ENCODE data around the gene S100A14.
"Not testable (repeated sequence)": the region's sequence is repeated elsewhere in the genome, so short reads cannot be mapped to it uniquely, and the experiment has no call there.

S100A14 gene

GRCh38 chr1:153577624-153578051 is 38.5 kb downstream of the S100A14 start:
- H3K27ac ChIP-seq (ENCODE audit: insufficient read depth, low read depth, low read length, poor library complexity, severe bottlenecking) = no peak overlapping the region
- H3K9me3 ChIP-seq (ENCODE audit: control insufficient read depth, low read length) = no peaks in the 10 kb centered on the region
- H3K4me1 ChIP-seq (ENCODE audit: control insufficient read depth, insufficient read depth, low read length) = peaks cover 16% of the 10 kb centered on the region
- no peak overlapping the region for H3K4me3 ChIP-seq (ENCODE audit: insufficient read depth, low read depth, low read length)
- WGBS, 2 experiments = 72 to 79% methylated on average over 9 of the region's 9 CpGs
- H3K36me3 ChIP-seq (ENCODE audit: control insufficient read depth, insufficient read depth, low read length) = no peaks in the 10 kb centered on the region
- H3K27me3 ChIP-seq (ENCODE audit: control insufficient read depth, insufficient read depth, low read length, poor library complexity, severe bottlenecking) = no peaks in the 10 kb centered on the region

GRCh38 chr1:153577138-153577537 is 39.0 kb downstream of the S100A14 start:
- no peak overlapping the region for H3K27ac ChIP-seq (ENCODE audit: insufficient read depth, low read depth, low read length, poor library complexity, severe bottlenecking)
- H3K4me3 ChIP-seq (ENCODE audit: insufficient read depth, low read depth, low read length) = no peak overlapping the region
- no peaks in the 10 kb centered on the region for H3K9me3 ChIP-seq (ENCODE audit: control insufficient read depth, low read length)
- WGBS, 2 experiments = 79 to 87% methylated on average over 4 of the region's 4 CpGs
- H3K4me1 ChIP-seq (ENCODE audit: control insufficient read depth, insufficient read depth, low read length) = peaks cover 16% of the 10 kb centered on the region
- H3K27me3 ChIP-seq (ENCODE audit: control insufficient read depth, insufficient read depth, low read length, poor library complexity, severe bottlenecking) = no peaks in the 10 kb centered on the region
- no peaks in the 10 kb centered on the region for H3K36me3 ChIP-seq (ENCODE audit: control insufficient read depth, insufficient read depth, low read length)

GRCh38 chr1:153575497-153575896 is 40.6 kb downstream of the S100A14 start:
- H3K27ac ChIP-seq (ENCODE audit: insufficient read depth, low read depth, low read length, poor library complexity, severe bottlenecking); H3K36me3 ChIP-seq (ENCODE audit: control insufficient read depth, insufficient read depth, low read length); H3K4me3 ChIP-seq (ENCODE audit: insufficient read depth, low read depth, low read length); H3K27me3 ChIP-seq (ENCODE audit: control insufficient read depth, insufficient read depth, low read length, poor library complexity, severe bottlenecking); H3K9me3 ChIP-seq (ENCODE audit: control insufficient read depth, low read length): not testable (repeated sequence)
- 90 to 96% methylated on average over 6 of the region's 10 CpGs for WGBS, 2 experiments
- peaks cover 16% of the 10 kb centered on the region for H3K4me1 ChIP-seq (ENCODE audit: control insufficient read depth, insufficient read depth, low read length)

DNA sequence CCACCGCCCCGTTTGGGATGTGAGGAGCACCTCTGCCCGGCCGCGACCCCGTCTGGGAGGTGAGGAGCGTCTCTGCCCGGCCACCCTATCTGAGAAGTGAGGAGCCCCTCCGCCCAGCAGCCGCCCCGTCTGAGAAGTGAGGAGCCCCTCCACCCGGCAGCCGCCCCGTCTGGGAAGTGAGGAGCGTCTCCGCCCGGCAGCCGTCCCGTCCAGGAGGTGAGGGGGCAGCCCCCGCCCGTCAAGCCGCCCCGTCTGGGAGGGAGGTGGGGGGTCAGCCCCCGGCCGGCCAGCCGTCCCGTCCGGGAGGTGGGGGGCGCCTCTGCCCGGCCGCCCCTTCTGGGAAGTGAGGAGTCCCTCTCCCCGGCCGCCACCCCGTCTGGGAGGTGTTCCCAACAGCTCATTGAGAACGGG is 41.0 kb downstream of the S100A14 start:
- not testable (repeated sequence) for H3K27me3 ChIP-seq (ENCODE audit: control insufficient read depth, insufficient read depth, low read length, poor library complexity, severe bottlenecking); H3K27ac ChIP-seq (ENCODE audit: insufficient read depth, low read depth, low read length, poor library complexity, severe bottlenecking); H3K4me3 ChIP-seq (ENCODE audit: insufficient read depth, low read depth, low read length); H3K36me3 ChIP-seq (ENCODE audit: control insufficient read depth, insufficient read depth, low read length); H3K9me3 ChIP-seq (ENCODE audit: control insufficient read depth, low read length)
- 94% methylated on average over 35 of the region's 35 CpGs for WGBS, 2 experiments
- peaks cover 16% of the 10 kb centered on the region for H3K4me1 ChIP-seq (ENCODE audit: control insufficient read depth, insufficient read depth, low read length)

- Histone ChIP-seq H3K4me1 (ENCODE audit: control insufficient read depth, insufficient read depth, low read length) (peaks cover 5% of the 10 kb centered on the region), H3K4me3 (ENCODE audit: insufficient read depth, low read depth, low read length) (no peak overlapping the region), H3K27me3 (ENCODE audit: control insufficient read depth, insufficient read depth, low read length, poor library complexity, severe bottlenecking) (no peaks in the 10 kb centered on the region), H3K36me3 (ENCODE audit: control insufficient read depth, insufficient read depth, low read length) (no peaks in the 10 kb centered on the region), H3K27ac (ENCODE audit: insufficient read depth, low read depth, low read length, poor library complexity, severe bottlenecking) (no peak overlapping the region), H3K9me3 (ENCODE audit: control insufficient read depth, low read length) (no peaks in the 10 kb centered on the region)
- 91 to 93% methylated on average over 3 of the region's 3 CpGs for WGBS, 2 experiments
These were observed 42.8 kb downstream of the S100A14 start for GRCh38 chr1:153573351-153573750.

- peaks cover 8% of the 10 kb centered on the region for H3K4me1 ChIP-seq (ENCODE audit: control insufficient read depth, insufficient read depth, low read length)
- H3K27ac ChIP-seq (ENCODE audit: insufficient read depth, low read depth, low read length, poor library complexity, severe bottlenecking) = no peak overlapping the region
- no peaks in the 10 kb centered on the region for H3K36me3 ChIP-seq (ENCODE audit: control insufficient read depth, insufficient read depth, low read length)
- H3K4me3 ChIP-seq (ENCODE audit: insufficient read depth, low read depth, low read length) = no peak overlapping the region
- no peaks in the 10 kb centered on the region for H3K9me3 ChIP-seq (ENCODE audit: control insufficient read depth, low read length)
- WGBS, 2 experiments = 49 to 61% methylated on average over 3 of the region's 3 CpGs
- no peaks in the 10 kb centered on the region for H3K27me3 ChIP-seq (ENCODE audit: control insufficient read depth, insufficient read depth, low read length, poor library complexity, severe bottlenecking)
These were observed 43.5 kb downstream of the S100A14 start for GRCh38 chr1:153572569-153573015.

DNA sequence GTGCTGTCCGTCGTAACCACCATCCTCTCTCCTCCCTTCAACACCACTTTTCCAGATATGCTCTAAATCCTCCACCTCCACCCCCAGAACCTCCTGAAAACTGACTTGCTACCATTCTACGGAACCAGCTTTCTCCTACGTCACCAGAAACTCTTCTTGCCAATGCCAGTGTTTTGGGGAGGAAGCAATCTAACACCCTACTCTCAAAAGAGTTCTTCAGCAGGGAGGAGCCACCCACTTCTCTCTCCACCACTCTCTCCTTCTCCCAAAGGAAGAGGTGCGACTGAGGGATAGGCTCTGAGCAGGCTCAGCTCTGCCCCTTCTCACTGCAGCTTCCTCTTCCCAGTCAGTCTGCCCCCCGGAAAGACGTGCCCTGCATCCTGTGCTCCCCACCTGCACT is 44.4 kb downstream of the S100A14 start:
- 88 to 92% methylated on average over 7 of the region's 7 CpGs for WGBS, 2 experiments
- Histone ChIP-seq H3K4me3 (ENCODE audit: insufficient read depth, low read depth, low read length) (no peak overlapping the region), H3K4me1 (ENCODE audit: control insufficient read depth, insufficient read depth, low read length) (peaks cover 13% of the 10 kb centered on the region), H3K36me3 (ENCODE audit: control insufficient read depth, insufficient read depth, low read length) (no peaks in the 10 kb centered on the region), H3K9me3 (ENCODE audit: control insufficient read depth, low read length) (no peaks in the 10 kb centered on the region), H3K27ac (ENCODE audit: insufficient read depth, low read depth, low read length, poor library complexity, severe bottlenecking) (no peak overlapping the region), H3K27me3 (ENCODE audit: control insufficient read depth, insufficient read depth, low read length, poor library complexity, severe bottlenecking) (no peaks in the 10 kb centered on the region)

DNA sequence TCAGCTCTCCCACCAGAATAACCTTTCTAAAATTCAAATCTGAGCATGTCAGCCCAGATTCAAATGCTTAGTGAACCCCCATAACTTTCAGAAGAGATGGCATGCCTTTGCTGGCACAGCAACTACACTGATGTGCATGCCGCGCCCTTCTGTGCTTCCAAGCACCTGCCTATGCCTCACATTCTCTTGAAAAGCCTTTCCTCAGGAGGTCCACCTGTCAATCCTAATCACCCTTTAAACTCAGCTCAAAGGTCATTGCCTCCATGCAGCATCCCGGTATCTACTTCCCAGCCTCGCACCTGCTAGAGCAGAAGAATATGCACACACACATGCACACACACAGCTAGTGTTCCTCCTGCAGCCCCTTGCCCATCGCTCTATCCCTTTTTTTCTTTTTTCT is 45.3 kb downstream of the S100A14 start:
- Histone ChIP-seq H3K4me1 (ENCODE audit: control insufficient read depth, insufficient read depth, low read length) (peaks cover 18% of the 10 kb centered on the region), H3K4me3 (ENCODE audit: insufficient read depth, low read depth, low read length) (no peak overlapping the region), H3K9me3 (ENCODE audit: control insufficient read depth, low read length) (no peaks in the 10 kb centered on the region), H3K27me3 (ENCODE audit: control insufficient read depth, insufficient read depth, low read length, poor library complexity, severe bottlenecking) (no peaks in the 10 kb centered on the region), H3K36me3 (ENCODE audit: control insufficient read depth, insufficient read depth, low read length) (no peaks in the 10 kb centered on the region), H3K27ac (ENCODE audit: insufficient read depth, low read depth, low read length, poor library complexity, severe bottlenecking) (no peak overlapping the region)
- WGBS, 2 experiments = 91 to 95% methylated on average over 5 of the region's 5 CpGs

- 92 to 95% methylated on average over 8 of the region's 8 CpGs for WGBS, 2 experiments
- H3K4me1 ChIP-seq (ENCODE audit: control insufficient read depth, insufficient read depth, low read length) = peaks cover 18% of the 10 kb centered on the region
- H3K27ac ChIP-seq (ENCODE audit: insufficient read depth, low read depth, low read length, poor library complexity, severe bottlenecking) = no peak overlapping the region
- no peaks in the 10 kb centered on the region for H3K9me3 ChIP-seq (ENCODE audit: control insufficient read depth, low read length)
- no peaks in the 10 kb centered on the region for H3K36me3 ChIP-seq (ENCODE audit: control insufficient read depth, insufficient read depth, low read length)
- H3K4me3 ChIP-seq (ENCODE audit: insufficient read depth, low read depth, low read length) = no peak overlapping the region
- no peaks in the 10 kb centered on the region for H3K27me3 ChIP-seq (ENCODE audit: control insufficient read depth, insufficient read depth, low read length, poor library complexity, severe bottlenecking)
These were observed 46.7 kb downstream of the S100A14 start for GRCh38 chr1:153569465-153569864.

DNA sequence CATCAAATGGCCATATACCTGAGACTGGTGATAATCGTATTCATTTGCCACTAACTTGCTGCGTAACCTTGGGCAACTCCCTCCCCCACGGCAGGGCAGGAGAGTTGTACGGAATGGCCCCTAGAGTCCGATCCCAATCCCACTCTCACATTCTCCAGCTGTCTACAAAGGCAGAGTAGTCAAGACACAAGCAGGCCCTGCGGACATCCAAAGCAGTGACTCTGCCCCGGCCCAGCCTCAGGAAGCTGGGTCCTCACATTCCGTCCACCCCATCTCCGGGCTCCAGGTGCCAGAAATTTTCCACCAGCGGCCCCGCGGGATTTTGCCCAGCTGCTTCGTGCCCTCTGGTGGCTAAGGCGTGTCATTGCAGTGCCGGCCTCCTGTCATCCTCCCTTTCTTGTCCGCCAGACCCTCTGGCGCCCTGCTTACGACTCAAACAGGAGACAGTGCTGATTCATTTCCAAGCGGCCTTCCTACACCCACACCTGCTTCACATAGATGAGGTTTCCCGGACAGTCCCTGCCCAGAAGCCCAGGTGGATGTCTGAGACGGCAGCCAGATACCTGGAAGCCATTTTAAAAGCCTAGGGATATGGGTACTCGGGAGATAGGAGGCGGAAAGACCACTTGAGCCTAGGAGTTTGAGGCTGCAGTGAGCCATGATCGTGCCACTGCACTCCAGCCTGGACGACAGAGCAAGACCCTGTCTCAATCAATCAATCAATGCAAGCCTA is 47.6 kb downstream of the S100A14 start:
- H3K9me3 ChIP-seq (ENCODE audit: control insufficient read depth, low read length) = no peaks in the 10 kb centered on the region
- H3K27ac ChIP-seq (ENCODE audit: insufficient read depth, low read depth, low read length, poor library complexity, severe bottlenecking) = no peak overlapping the region
- no peak overlapping the region for H3K4me3 ChIP-seq (ENCODE audit: insufficient read depth, low read depth, low read length)
- H3K4me1 ChIP-seq (ENCODE audit: control insufficient read depth, insufficient read depth, low read length) = peaks cover 18% of the 10 kb centered on the region
- 28 to 30% methylated on average over 25 of the region's 25 CpGs for WGBS, 2 experiments
- H3K27me3 ChIP-seq (ENCODE audit: control insufficient read depth, insufficient read depth, low read length, poor library complexity, severe bottlenecking) = no peaks in the 10 kb centered on the region
- H3K36me3 ChIP-seq (ENCODE audit: control insufficient read depth, insufficient read depth, low read length) = no peaks in the 10 kb centered on the region
